ENCODE measurements around the gene RET.

DNA sequence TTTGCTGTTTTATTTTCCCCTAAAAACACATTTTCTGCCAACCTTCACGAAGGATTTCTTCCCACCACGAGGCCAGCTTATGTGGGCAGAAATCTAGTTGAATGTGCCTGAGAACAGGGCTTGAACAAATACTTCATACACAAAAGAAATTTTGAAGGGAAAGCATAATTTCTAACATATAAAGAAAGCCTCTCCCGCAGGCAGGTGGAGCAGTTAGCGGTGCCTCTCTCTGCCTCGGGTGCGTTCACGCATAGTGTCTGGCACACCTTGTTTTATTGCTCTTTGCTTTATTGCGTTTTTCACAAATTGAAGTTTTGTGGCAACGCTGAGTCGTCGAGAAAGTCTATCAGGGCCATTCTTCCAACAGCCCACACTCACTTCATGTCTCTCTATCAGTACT lies 54.4 kb downstream of the RET start:
- TF ChIP-seq, protein P1, sequence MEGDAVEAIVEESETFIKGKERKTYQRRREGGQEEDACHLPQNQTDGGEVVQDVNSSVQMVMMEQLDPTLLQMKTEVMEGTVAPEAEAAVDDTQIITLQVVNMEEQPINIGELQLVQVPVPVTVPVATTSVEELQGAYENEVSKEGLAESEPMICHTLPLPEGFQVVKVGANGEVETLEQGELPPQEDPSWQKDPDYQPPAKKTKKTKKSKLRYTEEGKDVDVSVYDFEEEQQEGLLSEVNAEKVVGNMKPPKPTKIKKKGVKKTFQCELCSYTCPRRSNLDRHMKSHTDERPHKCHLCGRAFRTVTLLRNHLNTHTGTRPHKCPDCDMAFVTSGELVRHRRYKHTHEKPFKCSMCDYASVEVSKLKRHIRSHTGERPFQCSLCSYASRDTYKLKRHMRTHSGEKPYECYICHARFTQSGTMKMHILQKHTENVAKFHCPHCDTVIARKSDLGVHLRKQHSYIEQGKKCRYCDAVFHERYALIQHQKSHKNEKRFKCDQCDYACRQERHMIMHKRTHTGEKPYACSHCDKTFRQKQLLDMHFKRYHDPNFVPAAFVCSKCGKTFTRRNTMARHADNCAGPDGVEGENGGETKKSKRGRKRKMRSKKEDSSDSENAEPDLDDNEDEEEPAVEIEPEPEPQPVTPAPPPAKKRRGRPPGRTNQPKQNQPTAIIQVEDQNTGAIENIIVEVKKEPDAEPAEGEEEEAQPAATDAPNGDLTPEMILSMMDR (IDR thresholded peaks at IDR 0.05; ENCODE audit: poor library complexity) = no peak
- TF ChIP-seq EZH2phosphoT487 (IDR thresholded peaks at IDR 0.05; ENCODE audit: low read depth, severe bottlenecking, unreplicated experiment) = no peak

All from hepatocyte (in vitro differentiated cells).